K562 (cell line): ENCODE results near the gene SORCS1. TPM values are rescaled to one million over a fixed set of nuclear protein-coding genes. Genes with fewer than 3 reads are reported as not detected.

Source experiments
- ATAC-seq: fragments of 200-7000 bp; cut with Tn5 transposase; 3 replicates; pipeline ENCODE4 v1.9.1; 2020; ENCODE audit warnings: moderate library complexity
- BruUV-seq: library from RNA; stranded (reverse); fragments of 400-500 nt; replicated peaks from 2 replicates; lab custom pipeline; 2021; lab: Mats Ljungman, UMichigan
- CTCF ChIA-PET: fragments of 300-600 bp; formaldehyde crosslinking; extraction: SDS; loops from one replicate; lab custom pipeline; 2021; ENCODE audit warnings: low intra/inter-chr PET ratio; lab: Yijun Ruan, JAX
- POLR2A ChIA-PET: fragments of 300-600, 350-650 bp; sonication (Branson Sonifier 250); formaldehyde crosslinking; extraction: SDS; loops from one replicate; lab custom pipeline; 2021; ENCODE audit warnings: antibody characterized with exemption, inconsistent platforms; lab: Yijun Ruan, JAX
- DNase-seq, 4 experiments: peaks; one replicate each; pipeline versions ENCODE4 v3.0.0 to v3.0.0-alpha.2; 2011 to 2018; ENCODE audit warnings: low spot score in 3 of 4, mixed read lengths in 3 of 4; ENCODE audit errors: extremely low read depth in 1 of 4
- FAIRE-seq: peaks from 2 replicates; lab custom pipeline; 2011; peaks lifted over from hg19 to GRCh38; lab: Jason Lieb, UNC
- H2AFZ ChIP-seq: 2 replicates; pipeline ENCODE4 v1.6.0; 2011; ENCODE audit warnings: low read depth, low read length, control low read depth, inconsistent platforms
- H3K27ac ChIP-seq: fragments of 200-600 bp; 3 replicates; pipeline ENCODE4 v1.8.0; 2011; ENCODE audit warnings: low read depth, mild to moderate bottlenecking, control low read depth, inconsistent platforms, low read length, moderate library complexity, mixed read lengths; ENCODE audit errors: extremely low read depth
- H3K27me3 ChIP-seq, 2 experiments: fragments of 300-600 bp in 1 of 2; 2 replicates in 1 of 2; 3 replicates in 1 of 2; pipeline versions ENCODE4 v1.6.0 to v1.8.0; 2011; ENCODE audit warnings: inconsistent platforms in 2 of 2, low read length in 2 of 2, mild to moderate bottlenecking in 1 of 2, mixed read lengths in 1 of 2, moderate library complexity in 1 of 2; ENCODE audit not compliant: control insufficient read depth in 2 of 2, insufficient read depth in 2 of 2
- H3K36me3 ChIP-seq: fragments of 300-600 bp; 3 replicates; pipeline ENCODE4 v1.8.0; 2011; ENCODE audit warnings: mild to moderate bottlenecking, low read length, inconsistent platforms; ENCODE audit not compliant: control insufficient read depth, insufficient read depth
- H3K4me1 ChIP-seq, 2 experiments: fragments of 200-600 bp in 1 of 2; replicated peaks in 1 of 2; 2 replicates in 1 of 2; 3 replicates in 1 of 2; pipeline versions ENCODE4 v1.5.1 to v1.8.0; 2011; ENCODE audit warnings: inconsistent platforms in 2 of 2, low read length in 2 of 2, mild to moderate bottlenecking in 1 of 2, mixed read lengths in 1 of 2, moderate library complexity in 1 of 2; ENCODE audit not compliant: control insufficient read depth in 2 of 2, insufficient read depth in 2 of 2
- H3K4me2 ChIP-seq: 2 replicates; pipeline ENCODE4 v1.6.1; 2011; ENCODE audit warnings: low read length, control low read depth, inconsistent platforms, mixed read lengths; ENCODE audit not compliant: insufficient read depth
- H3K4me3 ChIP-seq: fragments of 200-600 bp; sonication (generic), shearing (Covaris generic); 2 replicates; pipeline ENCODE4 v1.5.1; 2016; ENCODE audit warnings: control low read depth, inconsistent platforms
- H3K79me2 ChIP-seq: fragments of 200-600 bp; 3 replicates; pipeline ENCODE4 v1.8.0; 2011; ENCODE audit warnings: low read length, inconsistent platforms; ENCODE audit not compliant: control insufficient read depth, insufficient read depth
- H3K9ac ChIP-seq, 2 experiments: 2 replicates each; pipeline versions ENCODE4 v1.6.0 to v1.6.1; 2011; ENCODE audit warnings: low read depth in 2 of 2, low read length in 2 of 2, control low read depth in 1 of 2, inconsistent platforms in 1 of 2, mild to moderate bottlenecking in 1 of 2, mixed read lengths in 1 of 2; ENCODE audit not compliant: insufficient read depth in 1 of 2
- H3K9me1 ChIP-seq: one replicate; pipeline ENCODE4 v1.6.0; 2011; ENCODE audit warnings: inconsistent platforms, mild to moderate bottlenecking, low read length, moderate library complexity; ENCODE audit not compliant: control insufficient read depth, insufficient read depth
- H3K9me3 ChIP-seq: replicated peaks from 2 replicates; pipeline ENCODE4 v1.5.1; 2011; ENCODE audit warnings: low read depth, low read length, inconsistent platforms; ENCODE audit not compliant: control insufficient read depth, insufficient read depth
- H4K20me1 ChIP-seq: replicated peaks from 2 replicates; pipeline ENCODE4 v1.6.1; 2011; ENCODE audit warnings: low read length, inconsistent platforms, mixed read lengths; ENCODE audit not compliant: control insufficient read depth, insufficient read depth
- ARID3A ChIP-seq: IDR thresholded peaks from 2 replicates; pipeline ENCODE4 v1.6.1; 2012; ENCODE audit warnings: low read depth, low read length, improper control_type of control experiment, borderline replicate concordance
- BRCA1 ChIP-seq, 2 experiments: fragments of 450-650 bp in 1 of 2; sonication (generic) in 1 of 2; formaldehyde crosslinking in 1 of 2; IDR thresholded peaks; 2 replicates each; pipeline versions ENCODE4 v1.5.0 to v1.6.1; 2017 to 2020; ENCODE audit warnings: mild to moderate bottlenecking in 1 of 2, missing genetic modification reagents in 1 of 2
- CBFB ChIP-seq: sonication (generic); formaldehyde crosslinking; IDR thresholded peaks from 2 replicates; pipeline ENCODE4 v1.4.0; 2020; ENCODE audit warnings: mild to moderate bottlenecking, missing genetic modification reagents
- CC2D1A ChIP-seq: fragments of 450-650 bp; IDR thresholded peaks from 2 replicates; pipeline ENCODE4 v1.6.1; 2017; ENCODE audit warnings: mild to moderate bottlenecking
- CEBPZ ChIP-seq: fragments of 150-350 bp; IDR thresholded peaks from 2 replicates; pipeline ENCODE4 v1.6.1; 2014; ENCODE audit warnings: low read depth, mild to moderate bottlenecking, low read length, borderline replicate concordance
- CREB1 ChIP-seq, 2 experiments: sonication (generic) in 1 of 2; formaldehyde crosslinking in 1 of 2; IDR thresholded peaks; 2 replicates each; pipeline versions ENCODE4 v1.6.1 to v1.8.0; 2012 to 2022; ENCODE audit warnings: inconsistent platforms in 1 of 2, mild to moderate bottlenecking in 1 of 2, missing genetic modification reagents in 1 of 2, moderate library complexity in 1 of 2
- ETV6 ChIP-seq, 3 experiments: fragments of 150-350 bp in 1 of 3; sonication (generic) in 1 of 3; formaldehyde crosslinking in 1 of 3; IDR thresholded peaks; 2 replicates each; pipeline versions ENCODE4 v1.6.1 to v1.8.0; 2014 to 2022; ENCODE audit warnings: borderline replicate concordance in 2 of 3, low read depth in 2 of 3, antibody characterized with exemption in 1 of 3, low read length in 1 of 3, mild to moderate bottlenecking in 1 of 3, missing genetic modification reagents in 1 of 3
- GABPB1 ChIP-seq: sonication (generic); formaldehyde crosslinking; IDR thresholded peaks from 2 replicates; pipeline ENCODE4 v1.8.0; 2022; ENCODE audit warnings: mild to moderate bottlenecking, missing genetic modification reagents
- HMBOX1 ChIP-seq: sonication (generic); IDR thresholded peaks from 2 replicates; pipeline ENCODE4 v1.6.1; 2016
- RBBP5 ChIP-seq: fragments of 200-600 bp; sonication (generic); IDR thresholded peaks from 2 replicates; pipeline ENCODE4 v1.6.1; 2012; ENCODE audit warnings: borderline replicate concordance, mild to moderate bottlenecking, low read length, control low read depth, inconsistent platforms; ENCODE audit not compliant: insufficient read depth, poor library complexity, severe bottlenecking
- ZBTB5 ChIP-seq: fragments of 450-650 bp; IDR thresholded peaks from 2 replicates; pipeline ENCODE4 v1.6.1; 2017; ENCODE audit warnings: antibody characterized with exemption
- ZNF583 ChIP-seq: fragments of 250-450 bp; sonication (Bioruptor Pico); IDR thresholded peaks from 2 replicates; pipeline ENCODE4 v1.4.0; 2020
- WGBS: fragments of 100-300 bp; shearing (Covaris generic); methylation state at CpG from one replicate; pipeline ENCODE4 v1.1.6; 2016; ENCODE audit warnings: low coverage, mixed read lengths; ENCODE audit not compliant: insufficient coverage; ENCODE audit errors: missing lambda C conversion rate; 5-methylcytosine and 5-hydroxymethylcytosine counted together
- in situ Hi-C: fragments of 300-500 bp; cut with MboI; formaldehyde crosslinking; loops from 4 replicates; pipeline ENCODE4 v1.15.0; 2018; ENCODE audit warnings: inconsistent platforms, mixed read lengths
- intact Hi-C: fragments of 100-400 bp; cut with micrococcal nuclease; formaldehyde crosslinking; loops from 2 replicates; pipeline ENCODE4 v1.14.2; 2022
- polyA plus RNA-seq, 8 experiments: library from polyadenylated mRNA; depleted of rRNA in 4 of 8; stranded (reverse) in 5 of 8; unstranded in 3 of 8; fragments of >200 nt; fragmentation: Nextera tagmentation in 2 of 8; fragmentation: Illumina TruSeq in 1 of 8; extraction: Ambion mirVana in 2 of 8; extraction: Trizol in 1 of 8; gene quantifications; 2 replicates each; pipeline versions ENCODE4 v1.2.1 to v1.2.3, GENCODE V29; 2011 to 2014; ENCODE audit warnings: inconsistent platforms in 1 of 8, missing spikeins in 1 of 8
- total RNA-seq, 7 experiments: library from RNA; depleted of rRNA in 6 of 7; stranded (reverse); fragments of >200 nt in 6 of 7; fragmentation: Illumina TruSeq in 2 of 7; extraction: Trizol in 2 of 7; gene quantifications; 2 replicates each; pipeline versions ENCODE4 v1.2.1 to v1.2.3, GENCODE V29; 2011 to 2021; ENCODE audit warnings: low replicate concordance in 1 of 7

The SORCS1 gene
- total and polyA plus RNA-seq, 9 of the 15 experiments (the other 6 are each of a cell fraction or from before 2014, with no cell fraction given) = 1.5 to 3.9 (median 2.7) TPM

DNA sequence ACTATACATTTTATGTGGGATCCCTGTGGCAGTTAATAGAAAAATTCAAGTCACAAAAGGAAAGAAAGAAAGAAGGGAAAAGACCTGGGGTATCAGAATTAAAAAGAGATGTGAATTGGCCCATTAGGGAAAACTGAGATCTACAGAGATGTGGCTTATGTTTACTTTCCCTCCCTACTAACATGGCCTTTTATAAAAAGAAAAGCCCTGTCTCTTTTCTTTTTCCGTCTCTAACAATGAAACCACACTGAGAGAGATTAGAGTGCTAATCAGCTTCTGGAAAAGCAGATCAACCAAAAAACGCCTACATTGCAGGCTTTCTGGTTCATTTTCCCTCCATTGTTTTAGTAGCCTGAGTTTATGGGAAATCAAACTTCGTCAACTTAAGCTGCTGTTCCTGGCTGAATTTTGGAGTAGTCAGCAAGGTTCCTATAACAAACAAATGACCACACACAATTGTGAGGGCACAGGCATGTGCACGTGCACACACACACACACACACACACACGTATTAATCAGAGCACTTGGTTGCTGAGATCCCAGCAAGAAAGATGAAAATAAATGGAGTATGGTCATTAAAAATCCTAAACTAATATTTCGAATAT, 235.1 kb downstream of the SORCS1 start:
- POLR2A ChIA-PET = no interaction called here
- no peaks in the 10 kb centered on the region for H3K79me2 ChIP-seq
- no TSS peak for BruUV-seq
- 50% methylated on average over 5 of the region's 6 CpGs for WGBS
- intact Hi-C loops (no loop called here), in situ Hi-C loops (no loop called here)
- H3K27ac ChIP-seq = no peak overlapping the region
- DNase-seq (no peak), ATAC-seq (no peak), FAIRE-seq (no peak)
- no peaks in the 10 kb centered on the region for H3K9me3 ChIP-seq
- H3K4me3 ChIP-seq = no peak overlapping the region
- no peak overlapping the region for H2AFZ ChIP-seq
- no peaks in the 10 kb centered on the region; a peak in 1 of 5 replicates for H3K4me1 ChIP-seq
- no peak overlapping the region for H3K4me2 ChIP-seq
- no peaks in the 10 kb centered on the region for H3K9me1 ChIP-seq
- CTCF ChIA-PET = no interaction called here
- H3K27me3 ChIP-seq = no peaks in the 10 kb centered on the region
- no peaks in the 10 kb centered on the region for H4K20me1 ChIP-seq
- no peaks in the 10 kb centered on the region for H3K36me3 ChIP-seq
- H3K9ac ChIP-seq = no peak overlapping the region
- TF ChIP-seq HMBOX1 (no peak), ZNF583 (no peak), CBFB (CRISPR knock-in tag) (no peak), RBBP5 (no peak), BRCA1 (IDR thresholded peaks at IDR 0.05) (no peak), BRCA1 (CRISPR knock-in tag; IDR thresholded peaks at IDR 0.05) (no peak), ETV6 (IDR thresholded peaks at IDR 0.05; ENCODE audit: borderline replicate concordance in 1 of 2, low read depth in 2 of 2, low read length in 1 of 2) (no peak), ETV6 (CRISPR knock-in tag; IDR thresholded peaks at IDR 0.05; ENCODE audit: borderline replicate concordance) (no peak), GABPB1 (CRISPR knock-in tag) (no peak), CC2D1A (no peak), CREB1 (IDR thresholded peaks at IDR 0.05) (no peak), CREB1 (CRISPR knock-in tag; IDR thresholded peaks at IDR 0.05) (no peak), CEBPZ (no peak), ZBTB5 (no peak), ARID3A (no peak)
